Motor neuron (in vitro differentiated cells): Measurements from ENCODE around the gene ERBB3. TPM values are rescaled to one million over a fixed set of nuclear protein-coding genes. Genes with fewer than 3 reads are reported as not detected.

Source experiments
- ATAC-seq, 8 experiments: fragments of 200-7000 bp; cut with Tn5 transposase; replicated peaks in 6 of 8; 2 replicates each; pipeline ENCODE4 v1.8.0; 2021; ENCODE audit warnings: mild to moderate bottlenecking in 8 of 8, moderate library complexity in 8 of 8
- H3K27ac ChIP-seq, 2 donors: fragments of 250-450 bp; sonication (Bioruptor Pico); 2 replicates each; pipeline ENCODE4 v1.9.0; 2021; ENCODE audit warnings: antibody characterized with exemption in 2 of 2, mild to moderate bottlenecking in 2 of 2, moderate library complexity in 1 of 2
- H3K4me1 ChIP-seq, 2 donors: fragments of 250-450 bp; sonication (Bioruptor Pico); replicated peaks in 1 of 2; 2 replicates each; pipeline ENCODE4 v1.6.1; 2021; ENCODE audit warnings: antibody characterized with exemption in 2 of 2, mild to moderate bottlenecking in 2 of 2, moderate library complexity in 1 of 2
- H3K4me3 ChIP-seq, 5 donors: fragments of 250-450 bp; sonication (Bioruptor Pico); 2 replicates each; pipeline ENCODE4 v1.9.0; 2021; ENCODE audit warnings: antibody characterized with exemption in 5 of 5, mild to moderate bottlenecking in 5 of 5, moderate library complexity in 4 of 5
- WGBS, 10 experiments: fragments of 450-650 bp; shearing (Covaris generic); methylation state at CpG; one replicate each; pipeline ENCODE4 v1.0.0; 2022; 5-methylcytosine and 5-hydroxymethylcytosine counted together
- in situ Hi-C, 9 experiments: fragments of 400-800 bp; cut with MboI; loops; one replicate each; pipeline ENCODE4 v1.15.0; 2021; ENCODE audit warnings: low sequenced_read_pairs in 9 of 9, low pct_unique_long_range_greater_than_20kb in 2 of 9; ENCODE audit not compliant: unreplicated experiment in 9 of 9
- total RNA-seq, 8 experiments: library from RNA; unstranded; fragments of 300-600 nt; gene quantifications; 2 replicates each; pipeline versions ENCODE4 v1.2.3 to v1.2.4, GENCODE V29; 2022

ERBB3 gene
- total RNA-seq, 8 experiments from 2014 or later, result 0.63 to 7.2 (median 2.1) TPM

GRCh38 chr12:56119361-56119796 is 39.4 kb downstream of the ERBB3 start:
- in situ Hi-C loops, result no loop called here
- ATAC-seq, result peak in 5 of 8 experiments; percentile 1 to 14 (median 8)
- Histone ChIP-seq H3K4me1 (peaks cover 9 to 15% of the 10 kb centered on the region in 2 donors), H3K27ac (no peak overlapping the region), H3K4me3 (peak overlapping the region; percentile 73 to 95 (median 77))
- WGBS, 10 experiments, result 0 to 5% (median 0%) methylated on average over 1 to 2 of the region's 2 CpGs; no CpG with 5 or more reads in 6 of the 10 experiments

- Histone ChIP-seq H3K4me1 (peaks cover 9 to 14% of the 10 kb centered on the region in 2 donors), H3K4me3 (no peak overlapping the region), H3K27ac (no peak overlapping the region)
- WGBS, 10 experiments, result 49 to 100% (median 98%) methylated on average over 1 to 11 of the region's 17 CpGs; no CpG with 5 or more reads in 3 of the 10 experiments
- ATAC-seq, result no peak
- in situ Hi-C loops, result loop anchor here in 1 of 9 experiments (10.0 kb wide), 1 partner anchor 344 kb away; the partner anchor contains the start of gene SPRYD4
Observed at GRCh38 chr12:56120158-56120846, 40.3 kb downstream of the ERBB3 start.

GRCh38 chr12:56121204-56121870 is 41.4 kb downstream of the ERBB3 start:
- Histone ChIP-seq H3K27ac (no peak overlapping the region), H3K4me3 (no peak overlapping the region), H3K4me1 (peaks cover 12 to 13% of the 10 kb centered on the region in 2 donors)
- in situ Hi-C loops, result loop anchor here in 1 of 9 experiments (10.0 kb wide), 1 partner anchor 343 kb away; the partner anchor contains the start of gene SPRYD4
- 82 to 100% (median 99%) methylated on average over 1 to 3 of the region's 11 CpGs; no CpG with 5 or more reads in 4 of the 10 experiments for WGBS, 10 experiments
- ATAC-seq, result no peak

DNA sequence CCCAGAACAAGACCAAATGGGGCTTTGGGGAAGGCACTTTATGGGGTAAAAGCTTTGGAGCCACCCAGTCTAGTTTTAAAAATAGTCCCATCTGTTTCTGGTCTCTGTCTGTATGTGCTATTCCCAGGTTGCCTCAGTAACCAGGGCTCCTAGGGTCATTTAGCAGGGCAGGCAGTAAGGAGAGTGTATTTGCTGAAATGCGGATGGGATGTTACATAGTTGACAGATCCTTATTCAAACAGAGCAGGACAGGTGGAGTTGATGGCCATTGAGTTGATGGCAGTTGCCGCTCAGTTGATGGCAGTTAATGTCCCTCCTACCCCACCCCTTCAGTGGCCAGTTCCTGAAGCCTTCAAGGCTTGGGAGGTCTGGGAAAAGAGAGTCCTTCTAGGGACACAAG is 42.7 kb downstream of the ERBB3 start:
- peaks cover 14 to 24% of the 10 kb centered on the region in 2 donors for H3K4me1 ChIP-seq
- H3K4me3 ChIP-seq, result no peak overlapping the region
- in situ Hi-C loops, result loop anchor here in 1 of 9 experiments (10.0 kb wide), 1 partner anchor 342 kb away; the partner anchor contains the start of gene SPRYD4
- 60 to 100% (median 100%) methylated on average over 1 to 2 of the region's 2 CpGs; no CpG with 5 or more reads in 4 of the 10 experiments for WGBS, 10 experiments
- H3K27ac ChIP-seq, result no peak overlapping the region
- no peak for ATAC-seq

DNA sequence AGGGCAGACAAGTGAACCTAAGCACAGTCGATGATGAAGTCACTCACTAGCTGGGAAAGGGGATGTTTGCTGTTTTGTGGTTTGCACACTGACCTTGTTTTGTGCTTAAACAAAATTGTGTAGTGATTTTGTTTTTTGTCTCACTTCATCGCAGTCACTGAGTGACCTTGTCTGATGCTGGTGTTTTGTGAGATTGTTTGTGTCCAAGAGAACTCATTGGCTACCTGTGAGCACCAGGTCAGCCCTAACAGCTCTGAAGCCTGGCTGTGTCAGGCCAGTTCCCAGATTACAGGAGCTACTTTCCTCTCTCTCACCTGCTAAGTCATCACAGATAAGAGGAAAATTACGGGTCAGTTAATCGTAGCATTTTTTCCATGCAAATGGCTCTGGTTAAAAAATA is 44.2 kb downstream of the ERBB3 start:
- 67 to 100% (median 94%) methylated on average over 1 to 4 of the region's 4 CpGs for WGBS, 10 experiments
- Histone ChIP-seq H3K4me3 (no peak overlapping the region), H3K27ac (no peak overlapping the region), H3K4me1 (peaks cover 11 to 21% of the 10 kb centered on the region in 2 donors)
- in situ Hi-C loops, result loop anchor here in 1 of 9 experiments (10.0 kb wide), 1 partner anchor 341 kb away; the partner anchor contains the start of gene SPRYD4
- ATAC-seq, result no peak

DNA sequence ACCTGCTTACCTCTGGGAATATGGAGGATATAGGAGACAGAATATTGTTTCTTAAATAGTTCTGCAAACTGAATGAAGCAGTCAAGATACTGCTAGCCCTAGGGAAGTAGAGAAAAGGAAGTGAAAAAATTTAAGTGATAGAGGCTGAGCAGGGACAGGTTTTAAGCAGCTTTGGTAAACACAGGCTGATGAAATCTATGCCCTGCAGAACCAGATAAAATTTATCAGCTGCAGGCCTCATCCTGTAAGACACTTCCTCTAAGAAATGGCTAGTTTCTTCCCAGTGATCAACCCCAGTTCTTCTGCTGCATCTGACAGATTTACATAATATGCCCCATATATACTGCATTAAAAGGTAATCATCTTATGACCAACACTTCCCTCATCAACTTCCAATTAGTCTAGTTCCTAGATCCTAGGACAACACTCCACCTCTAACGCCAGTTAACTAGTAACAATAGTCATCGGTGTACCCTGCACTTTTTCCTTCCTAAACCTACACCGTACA is 46.8 kb downstream of the ERBB3 start:
- H3K27ac ChIP-seq, result no peak overlapping the region
- H3K4me3 ChIP-seq, result no peak overlapping the region
- 14 to 100% (median 91%) methylated on average over 2 to 3 of the region's 3 CpGs; no CpG with 5 or more reads in 2 of the 10 experiments for WGBS, 10 experiments
- in situ Hi-C loops, result loop anchor here in 1 of 9 experiments (10.0 kb wide), 1 partner anchor 338 kb away; the partner anchor contains the start of gene SPRYD4
- no peak for ATAC-seq
- H3K4me1 ChIP-seq, result peaks cover 9 to 23% of the 10 kb centered on the region in 2 donors

GRCh38 chr12:56127485-56127887 is 47.5 kb downstream of the ERBB3 start:
- Histone ChIP-seq H3K4me1 (peaks cover 9 to 23% of the 10 kb centered on the region in 2 donors), H3K27ac (no peak overlapping the region), H3K4me3 (peak overlapping the region; percentile 55 to 73 (median 61))
- in situ Hi-C loops, result loop anchor here in 1 of 9 experiments (10.0 kb wide), 1 partner anchor 337 kb away; the partner anchor contains the start of gene SPRYD4
- 0 to 20% (median 1%) methylated on average over 2 to 8 of the region's 8 CpGs for WGBS, 10 experiments
- no peak for ATAC-seq

DNA sequence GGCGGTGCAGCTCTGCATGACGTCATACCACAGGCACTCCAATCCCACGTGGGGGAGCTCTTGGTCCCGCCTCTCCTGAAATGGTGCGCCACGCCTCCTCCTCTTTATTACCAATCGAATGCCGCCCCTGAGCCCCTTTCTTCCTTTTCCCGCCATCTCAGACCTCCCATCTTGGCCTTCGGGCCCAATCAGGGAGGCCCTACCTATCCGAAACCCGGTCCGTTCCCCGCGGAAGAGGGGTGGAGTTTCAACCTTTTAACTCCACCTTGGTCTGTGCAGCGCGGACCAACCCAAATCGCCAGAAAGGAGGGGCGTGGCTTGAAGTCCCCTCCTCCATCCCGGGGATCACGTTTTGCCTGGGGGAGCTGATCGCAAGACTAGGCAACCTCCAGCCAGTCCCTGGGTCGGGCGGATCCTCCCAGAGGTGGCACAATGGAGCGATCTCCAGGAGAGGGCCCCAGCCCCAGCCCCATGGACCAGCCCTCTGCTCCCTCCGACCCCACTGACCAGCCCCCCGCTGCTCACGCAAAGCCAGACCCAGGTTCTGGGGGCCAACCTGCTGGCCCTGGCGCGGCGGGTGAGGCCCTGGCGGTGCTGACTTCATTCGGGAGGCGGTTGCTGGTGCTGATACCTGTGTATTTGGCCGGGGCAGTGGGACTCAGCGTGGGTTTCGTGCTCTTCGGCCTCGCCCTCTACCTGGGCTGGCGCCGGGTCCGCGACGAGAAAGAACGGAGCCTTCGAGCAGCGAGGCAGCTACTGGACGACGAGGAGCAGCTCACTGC is 48.1 kb downstream of the ERBB3 start, which contains the start of gene ESYT1:
Gene ESYT1, plus strand, starts transcription at position 380 of the 782 bp plus-strand sequence. Its CDS starts 53 bp downstream, at position 433.
- in situ Hi-C loops, result loop anchor here in 1 of 9 experiments (10.0 kb wide), 1 partner anchor 337 kb away; the partner anchor contains the start of gene SPRYD4
- H3K27ac ChIP-seq, result peak within 1 kb of the TSS; percentile 50 to 55
- 0 to 4% (median 0%) methylated on average over 1 to 15 of the region's 49 CpGs; no CpG with 5 or more reads in 1 of the 10 experiments for WGBS, 10 experiments
- peak; percentile 84 to 96 (median 93) for ATAC-seq
- peak within 1 kb of the TSS; percentile 55 to 73 (median 61) for H3K4me3 ChIP-seq
- peaks cover 9 to 23% of the 10 kb centered on the region in 2 donors for H3K4me1 ChIP-seq

- Histone ChIP-seq H3K27ac (no peak overlapping the region), H3K4me3 (peak overlapping the region; percentile 55 to 73 (median 61)), H3K4me1 (peaks cover 9 to 23% of the 10 kb centered on the region in 2 donors)
- in situ Hi-C loops, result loop anchor here in 1 of 9 experiments (10.0 kb wide), 1 partner anchor 336 kb away; the partner anchor contains the start of gene SPRYD4
- 0 to 6% (median 0%) methylated on average over 3 to 6 of the region's 20 CpGs; no CpG with 5 or more reads in 4 of the 10 experiments for WGBS, 10 experiments
- ATAC-seq, result peak in 4 of 8 experiments; percentile 1 to 4 (median 2)
Observed at GRCh38 chr12:56128670-56129205, 48.8 kb downstream of the ERBB3 start.

DNA sequence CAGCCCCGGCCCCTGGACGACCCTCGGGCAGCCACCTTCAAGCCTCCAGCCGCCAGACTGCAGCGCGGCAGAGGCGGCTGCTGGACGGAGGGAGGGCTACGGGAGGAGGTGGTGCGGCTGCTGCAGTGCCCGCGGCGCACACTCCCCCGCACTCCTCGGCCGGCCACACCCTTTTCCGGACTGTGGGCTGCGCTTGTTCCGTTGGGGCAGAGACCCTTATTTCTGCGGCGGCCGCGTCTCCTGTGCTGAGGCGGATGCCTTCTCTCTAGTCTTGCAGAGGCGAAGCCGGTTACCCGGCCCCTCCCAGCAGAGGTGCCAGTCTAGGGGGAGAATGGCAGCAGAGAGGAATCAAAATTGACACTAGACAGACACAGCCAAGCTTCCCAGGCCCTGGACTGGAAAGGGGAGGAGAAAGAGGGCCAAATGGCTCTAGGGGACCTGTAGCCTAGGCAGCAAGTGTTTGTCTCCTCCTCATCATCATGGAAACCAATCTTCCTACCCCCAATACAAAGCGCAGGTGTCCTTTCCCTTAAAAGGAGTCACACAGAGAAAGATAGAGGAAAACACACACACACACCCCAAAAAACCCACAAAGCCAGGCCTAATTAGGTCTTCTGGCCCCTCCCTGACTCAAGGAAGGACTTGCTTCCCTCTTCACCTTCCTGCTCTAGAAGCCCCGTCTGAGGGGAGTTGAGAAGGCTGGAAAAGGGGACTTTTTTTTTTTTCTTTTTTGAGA is 49.4 kb downstream of the ERBB3 start:
- WGBS, 10 experiments, result 5 to 67% (median 21%) methylated on average over 1 to 19 of the region's 29 CpGs; no CpG with 5 or more reads in 6 of the 10 experiments

GRCh38 chr12:56129942-56130495 is 50.1 kb downstream of the ERBB3 start:
- Histone ChIP-seq H3K4me1 (peaks cover 9 to 23% of the 10 kb centered on the region in 2 donors), H3K27ac (no peak overlapping the region), H3K4me3 (peak overlapping the region in 3 of 5 donors; percentile 55 to 73 (median 62))
- no peak for ATAC-seq
- in situ Hi-C loops, result loop anchor here in 1 of 9 experiments (10.0 kb wide), 1 partner anchor 335 kb away; the partner anchor contains the start of gene SPRYD4
- WGBS, 10 experiments, result 79 to 100% (median 86%) methylated on average over 1 to 8 of the region's 22 CpGs; no CpG with 5 or more reads in 2 of the 10 experiments

More for the DNA sequence above, 49.4 kb downstream of the ERBB3 start:
- in situ Hi-C loops, result loop anchor here in 1 of 9 experiments (10.0 kb wide), 1 partner anchor 335 kb away; the partner anchor contains the start of gene SPRYD4
- ATAC-seq, result peak; percentile 11 to 35 (median 20)
- peak overlapping the region; percentile 55 to 73 (median 61) for H3K4me3 ChIP-seq
- H3K4me1 ChIP-seq, result peaks cover 9 to 23% of the 10 kb centered on the region in 2 donors
- no peak overlapping the region for H3K27ac ChIP-seq
